ENCODE results near the gene ABHD18. TPM values are rescaled to one million over a fixed set of nuclear protein-coding genes. Genes with fewer than 3 reads are reported as not detected.
"Not testable (repeated sequence)": the region's sequence is repeated elsewhere in the genome, so short reads cannot be mapped to it uniquely, and the experiment has no call there.

The ABHD18 gene
- total RNA-seq, 6 experiments from 2014 or later = 8.3 to 12.2 (median 10.2) TPM

- Histone ChIP-seq H3K4me1 (peaks cover 0 to 9% (median 0%) of the 10 kb centered on the region in 4 donors), H3K36me3 (peaks cover 0 to 9% (median 0%) of the 10 kb centered on the region in 4 donors), H3K27me3 (no peaks in the 10 kb centered on the region), H3K9me3 (no peaks in the 10 kb centered on the region), H3K4me3 (no peak overlapping the region), H3K27ac (peak overlapping the region; percentile 48 to 73 (median 72))
- intact Hi-C loops (cut with DNase I) = no loop called here
- ATAC-seq = peak; percentile 94 to 97 (median 96)
- DNase-seq = no peak
- peak; percentile 9 for TF ChIP-seq POLR2A (IDR thresholded peaks at IDR 0.05)
- TF ChIP-seq CTCF (IDR thresholded peaks at IDR 0.05) = no peak
- 24% methylated on average over 3 of the region's 3 CpGs for WGBS (ENCODE audit: insufficient coverage, low coverage, low lambda C conversion rate, missing lambda C conversion rate)
Observed at GRCh38 chr4:128031756-128032384, 66.7 kb downstream of the ABHD18 start.

DNA sequence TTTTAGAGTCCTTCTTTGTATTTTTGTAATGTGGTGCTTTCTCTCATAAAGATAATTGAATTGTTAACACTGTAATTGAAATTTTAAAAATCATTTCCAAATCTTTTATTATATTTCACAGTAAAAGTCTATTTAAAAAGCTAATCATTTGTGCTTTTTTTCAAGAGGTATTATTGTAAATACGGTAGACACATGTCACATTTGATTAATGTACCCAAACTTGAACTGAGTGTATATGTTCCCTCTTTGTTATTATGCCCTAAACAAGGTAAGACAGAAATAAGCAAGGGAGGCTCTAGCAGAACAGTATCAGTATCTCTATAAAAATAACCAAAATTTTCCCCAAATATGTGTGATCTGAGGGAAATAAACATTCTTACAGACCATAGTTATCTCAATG lies 74.4 kb downstream of the ABHD18 start:
- TF ChIP-seq CTCF (IDR thresholded peaks at IDR 0.05) (no peak), POLR2A (IDR thresholded peaks at IDR 0.05) (no peak)
- no peaks in the 10 kb centered on the region for H3K4me1 ChIP-seq
- intact Hi-C loops (cut with DNase I) = no loop called here
- 90% methylated on average over 1 of the region's 1 CpG for WGBS (ENCODE audit: insufficient coverage, low coverage, low lambda C conversion rate, missing lambda C conversion rate)
- H3K36me3 ChIP-seq = no peaks in the 10 kb centered on the region
- H3K4me3 ChIP-seq = no peak overlapping the region
- DNase-seq = no peak
- no peak overlapping the region for H3K27ac ChIP-seq
- H3K27me3 ChIP-seq = no peaks in the 10 kb centered on the region
- no peak for ATAC-seq
- H3K9me3 ChIP-seq = no peaks in the 10 kb centered on the region

DNA sequence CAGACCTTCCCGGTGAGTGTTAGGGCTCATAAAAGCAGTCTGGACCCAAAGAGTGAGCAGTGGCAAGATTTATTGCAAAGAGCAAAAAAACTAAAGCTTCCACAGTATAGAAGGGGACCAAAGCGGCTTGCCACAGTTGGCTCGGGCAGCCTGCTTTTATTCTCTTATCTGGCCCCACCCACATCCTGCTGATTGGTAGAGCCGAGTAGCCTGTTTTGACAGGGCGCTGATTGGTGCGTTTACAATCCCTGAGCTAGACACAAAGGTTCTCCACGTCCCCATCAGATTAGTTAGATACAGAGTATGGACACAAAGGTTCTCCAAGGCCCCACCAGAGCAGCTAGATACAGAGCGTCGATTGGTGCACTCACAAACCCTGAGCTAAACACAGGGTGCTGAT lies 81.8 kb downstream of the ABHD18 start:
- WGBS (ENCODE audit: insufficient coverage, low coverage, low lambda C conversion rate, missing lambda C conversion rate) = 86% methylated on average over 5 of the region's 9 CpGs
- intact Hi-C loops (cut with DNase I); DNase-seq; H3K4me3 ChIP-seq; H3K9me3 ChIP-seq; H3K27ac ChIP-seq; ATAC-seq; H3K27me3 ChIP-seq; H3K36me3 ChIP-seq; H3K4me1 ChIP-seq: not testable (repeated sequence)

DNA sequence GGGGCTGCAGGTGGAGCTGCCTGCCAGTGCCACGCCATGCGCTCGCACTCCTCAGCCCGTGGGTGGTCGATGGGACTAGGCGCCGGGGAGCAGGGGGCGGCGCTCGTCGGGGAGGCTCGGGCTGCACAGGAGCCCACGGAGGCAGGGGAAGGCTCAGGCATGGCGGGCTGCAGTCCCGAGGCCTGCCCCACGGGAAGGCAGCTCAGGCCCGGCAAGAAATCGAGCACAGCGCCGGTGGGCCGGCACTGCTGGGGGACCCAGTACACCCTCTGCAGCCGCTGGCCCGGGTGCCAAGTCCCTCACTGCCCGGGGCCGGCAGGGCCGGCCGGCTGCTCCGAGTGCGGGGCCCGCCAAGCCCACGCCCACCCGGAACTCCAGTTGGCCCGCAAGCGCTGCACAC lies 82.3 kb downstream of the ABHD18 start:
- 100% methylated on average over 4 of the region's 34 CpGs for WGBS (ENCODE audit: insufficient coverage, low coverage, low lambda C conversion rate, missing lambda C conversion rate)

DNA sequence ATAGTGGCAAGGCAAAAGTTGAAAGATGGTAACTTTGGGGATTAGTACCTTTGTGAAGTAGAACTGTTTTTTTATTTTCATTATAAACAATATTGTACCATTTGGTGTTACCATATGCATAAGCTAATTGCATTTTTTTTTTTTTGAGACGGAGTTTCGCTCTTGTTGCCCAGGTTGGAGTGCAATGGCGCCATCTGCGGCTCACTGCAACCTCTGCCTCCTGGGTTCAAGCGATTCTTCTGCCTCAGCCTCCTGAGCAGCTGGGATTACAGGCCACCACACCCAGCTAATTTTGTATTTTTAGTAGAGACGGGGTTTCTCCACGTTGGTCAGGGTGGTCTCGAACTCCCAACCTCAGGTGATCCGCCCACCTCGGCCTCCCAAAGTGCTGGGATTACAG lies 86.0 kb downstream of the ABHD18 start:
- not testable (repeated sequence) for H3K27ac ChIP-seq, H3K36me3 ChIP-seq, H3K4me3 ChIP-seq, H3K27me3 ChIP-seq, DNase-seq, H3K4me1 ChIP-seq, H3K9me3 ChIP-seq
- intact Hi-C loops (cut with DNase I) = loop anchor here in 1 of 2 donors (5.0 kb wide), 1 partner anchor 79 kb away; no protein-coding TSS in a partner anchor
- TF ChIP-seq CTCF (IDR thresholded peaks at IDR 0.05) = peak in 3 of 4 donors; percentile 21 to 38 (median 28)
- WGBS (ENCODE audit: insufficient coverage, low coverage, low lambda C conversion rate, missing lambda C conversion rate) = 75% methylated on average over 10 of the region's 10 CpGs
- ATAC-seq = peak in 1 of 4 donors; percentile 44

More for the DNA sequence above, 82.3 kb downstream of the ABHD18 start:
- H3K36me3 ChIP-seq; intact Hi-C loops (cut with DNase I); ATAC-seq; H3K27ac ChIP-seq; H3K27me3 ChIP-seq; H3K4me1 ChIP-seq; H3K9me3 ChIP-seq; H3K4me3 ChIP-seq; DNase-seq: not testable (repeated sequence)

GRCh38 chr4:128054907-128055306 lies 89.7 kb downstream of the ABHD18 start:
- H3K27me3 ChIP-seq, H3K9me3 ChIP-seq, H3K27ac ChIP-seq, DNase-seq, ATAC-seq, H3K36me3 ChIP-seq, H3K4me3 ChIP-seq, H3K4me1 ChIP-seq: not testable (repeated sequence)
- WGBS (ENCODE audit: insufficient coverage, low coverage, low lambda C conversion rate, missing lambda C conversion rate) = 93% methylated on average over 5 of the region's 9 CpGs
- intact Hi-C loops (cut with DNase I) = loop anchor here in 1 of 2 donors (5.0 kb wide), 1 partner anchor 83 kb away; no protein-coding TSS in a partner anchor

DNA sequence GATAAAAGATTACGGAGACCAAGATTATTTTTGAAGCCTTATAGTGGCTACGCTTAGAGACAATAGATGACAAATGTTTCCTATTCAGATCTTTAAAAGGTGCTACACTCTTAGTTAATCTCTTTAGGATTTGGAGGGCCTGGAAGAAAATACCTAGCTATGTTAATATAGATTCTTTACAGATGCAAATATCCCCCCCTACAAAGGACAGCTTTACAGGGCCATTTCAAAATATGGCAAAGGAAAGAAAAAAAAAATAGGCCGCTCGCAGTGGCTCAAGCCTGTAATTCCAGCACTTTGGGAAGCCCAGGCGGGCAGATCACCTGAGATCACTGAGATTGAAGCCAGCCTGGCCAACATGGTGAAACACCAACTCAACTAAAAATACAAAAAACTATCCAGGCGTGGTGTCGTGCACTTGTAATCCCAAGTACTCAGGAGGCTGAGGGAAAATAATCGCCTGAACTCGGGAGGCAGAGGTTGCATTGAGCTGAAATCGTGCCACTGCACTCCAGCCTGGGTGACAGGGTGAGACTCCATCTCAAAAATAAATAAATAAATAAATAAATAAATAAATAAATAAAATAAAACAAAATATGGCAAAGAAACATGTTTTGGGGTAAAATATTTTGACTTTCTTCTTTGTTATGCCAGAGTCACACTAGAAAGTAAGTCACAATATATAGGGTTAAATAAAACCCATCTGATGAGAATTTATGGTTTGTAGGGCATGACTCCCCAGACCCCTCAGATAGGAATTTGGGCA lies 90.4 kb downstream of the ABHD18 start:
- 92% methylated on average over 10 of the region's 10 CpGs for WGBS (ENCODE audit: insufficient coverage, low coverage, low lambda C conversion rate, missing lambda C conversion rate)
- DNase-seq; intact Hi-C loops (cut with DNase I); H3K27me3 ChIP-seq; H3K4me1 ChIP-seq; H3K4me3 ChIP-seq; H3K36me3 ChIP-seq; H3K9me3 ChIP-seq; ATAC-seq; H3K27ac ChIP-seq: not testable (repeated sequence)
